HTERT RPE-1 (cell line): ENCODE results near the gene RFK.
"Not testable (repeated sequence)": the region's sequence is repeated elsewhere in the genome, so short reads cannot be mapped to it uniquely, and the experiment has no call there.

Source experiments
- in situ Hi-C: fragments of 300-500 bp; cut with MboI; formaldehyde crosslinking; loops from 4 replicates; pipeline ENCODE4 v1.14.3; 2020; ENCODE audit warnings: low sequenced_read_pairs

Gene RFK

GRCh38 chr9:76372336-76372735 is 21.9 kb downstream of the RFK start:
- in situ Hi-C loops, result no loop called here

- in situ Hi-C loops, result no loop called here
Measured at GRCh38 chr9:76371901-76372300, 22.3 kb downstream of the RFK start.

GRCh38 chr9:76370396-76371023 is 23.7 kb downstream of the RFK start:
- in situ Hi-C loops, result no loop called here

GRCh38 chr9:76369583-76369982 is 24.6 kb downstream of the RFK start:
- in situ Hi-C loops, result no loop called here

DNA sequence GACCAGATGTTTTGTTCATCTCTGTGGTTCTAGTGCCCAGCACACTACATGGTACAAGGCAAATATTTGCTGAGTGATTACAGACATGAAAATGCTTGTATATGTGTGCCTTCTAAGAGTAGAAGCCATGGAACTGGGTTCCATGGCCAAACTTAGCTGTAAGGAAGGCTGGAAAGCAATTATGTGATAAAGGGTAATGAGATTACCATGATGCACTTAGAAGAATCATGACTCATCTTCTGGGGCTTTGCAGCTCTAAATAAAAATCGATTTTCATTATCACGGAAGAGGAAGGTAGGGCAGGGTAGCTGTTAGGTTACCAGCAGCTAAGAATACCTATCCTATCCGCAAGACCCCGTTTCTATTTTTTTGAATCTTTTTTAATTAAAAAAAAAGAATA is 28.0 kb downstream of the RFK start:
- in situ Hi-C loops, result no loop called here

DNA sequence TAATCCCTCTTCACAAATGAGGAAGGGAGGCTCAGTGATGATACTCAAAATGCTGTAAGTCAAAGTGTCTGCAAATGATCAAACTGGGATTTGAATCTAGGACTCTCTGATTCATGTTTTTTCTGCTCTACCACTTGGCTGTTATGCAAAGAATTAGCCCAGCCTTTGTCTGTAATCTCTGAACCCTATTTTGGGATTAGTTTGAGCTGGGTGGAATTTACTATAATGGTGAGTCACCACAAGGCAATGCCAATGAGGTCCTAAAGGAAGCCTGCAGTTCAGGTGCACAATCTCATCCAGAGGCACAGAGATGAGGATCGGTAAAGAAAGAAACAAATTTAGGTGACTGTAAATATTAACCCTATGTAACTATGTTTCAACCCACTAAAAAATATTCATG is 29.2 kb downstream of the RFK start:
- in situ Hi-C loops, result no loop called here

- in situ Hi-C loops, result no loop called here
Measured at GRCh38 chr9:76363032-76363395, 31.2 kb downstream of the RFK start.

DNA sequence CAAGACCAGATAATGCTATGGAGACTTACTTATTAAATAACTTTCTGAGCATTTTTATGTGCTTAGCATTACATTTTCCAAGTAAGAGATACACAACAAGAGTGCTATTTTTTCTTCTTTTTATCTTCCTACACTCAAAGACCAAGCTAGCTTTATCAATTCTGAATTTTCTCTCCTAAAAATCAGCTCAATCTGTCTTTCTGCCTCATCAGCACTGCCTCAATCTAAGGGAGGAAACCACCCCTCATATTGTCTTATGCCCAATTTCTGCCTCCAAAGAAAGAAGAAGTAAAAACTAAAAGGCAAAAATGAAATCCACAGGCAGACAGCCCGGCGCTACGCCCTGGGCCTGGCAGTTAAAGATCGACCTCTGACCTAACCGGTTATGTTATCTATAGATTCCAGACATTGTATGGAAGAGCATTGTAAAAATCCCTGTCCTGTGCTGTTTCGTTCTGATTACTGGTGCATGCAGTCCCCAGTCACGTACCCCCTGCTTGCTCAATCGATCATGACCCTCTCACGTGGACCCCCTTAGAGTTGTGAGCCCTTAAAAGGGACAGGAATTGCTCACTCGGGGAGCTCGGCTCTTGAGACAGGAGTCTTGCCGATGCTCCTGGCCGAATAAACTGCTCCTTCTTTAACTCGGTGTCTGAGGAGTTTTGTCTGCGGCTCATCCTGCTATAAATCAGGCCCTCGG is 31.7 kb downstream of the RFK start:
- in situ Hi-C loops, result not testable (repeated sequence)

DNA sequence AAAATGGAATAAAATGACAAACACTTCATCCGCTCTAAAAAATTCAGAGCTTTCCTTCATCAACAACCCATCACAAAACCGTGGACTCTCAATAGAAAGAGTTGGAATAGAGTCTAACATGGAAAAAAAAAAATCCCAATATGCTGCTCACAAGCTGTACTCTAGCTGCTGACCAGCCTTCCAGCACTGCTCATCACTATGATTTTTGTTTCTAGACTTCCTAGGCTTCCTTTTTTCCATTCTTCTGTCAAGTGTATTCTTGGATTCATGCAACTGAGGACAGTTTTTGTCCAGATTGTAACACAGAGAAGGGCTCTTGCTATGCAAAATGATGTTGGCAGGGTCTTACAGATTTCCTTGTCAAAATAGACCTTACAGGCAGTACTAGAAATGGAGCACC is 34.5 kb downstream of the RFK start:
- in situ Hi-C loops, result no loop called here

- in situ Hi-C loops, result no loop called here
Measured at GRCh38 chr9:76359365-76359764, 34.9 kb downstream of the RFK start.

DNA sequence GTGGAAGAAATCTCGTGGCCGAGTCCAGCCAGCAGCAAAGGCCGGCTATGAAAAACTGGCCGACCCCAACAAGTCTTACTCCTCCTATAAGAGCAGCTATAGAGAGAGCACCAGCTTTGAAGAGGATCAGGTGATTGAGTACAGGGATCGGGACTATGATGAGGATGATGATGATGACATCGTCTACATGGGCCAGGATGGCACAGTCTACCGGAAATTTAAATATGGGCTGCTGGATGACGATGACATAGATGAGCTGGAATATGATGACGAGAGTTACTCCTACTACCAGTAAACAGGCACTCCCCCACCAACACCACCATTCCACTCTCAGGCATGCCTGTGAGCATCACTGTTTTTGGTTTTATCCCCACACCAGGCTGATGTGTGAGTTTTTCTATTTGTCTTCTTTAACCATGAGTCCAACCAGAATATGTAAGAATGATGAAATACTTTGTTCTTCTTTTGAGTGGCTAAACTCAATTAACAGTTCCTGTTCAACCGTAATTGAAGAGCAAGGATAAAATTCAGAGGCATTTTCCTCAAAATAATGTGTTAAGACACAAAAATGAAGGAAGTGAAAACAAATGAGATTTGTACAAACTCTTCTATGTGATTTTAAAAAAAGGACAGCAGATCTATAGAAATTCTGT is 35.5 kb downstream of the RFK start:
- in situ Hi-C loops, result no loop called here

DNA sequence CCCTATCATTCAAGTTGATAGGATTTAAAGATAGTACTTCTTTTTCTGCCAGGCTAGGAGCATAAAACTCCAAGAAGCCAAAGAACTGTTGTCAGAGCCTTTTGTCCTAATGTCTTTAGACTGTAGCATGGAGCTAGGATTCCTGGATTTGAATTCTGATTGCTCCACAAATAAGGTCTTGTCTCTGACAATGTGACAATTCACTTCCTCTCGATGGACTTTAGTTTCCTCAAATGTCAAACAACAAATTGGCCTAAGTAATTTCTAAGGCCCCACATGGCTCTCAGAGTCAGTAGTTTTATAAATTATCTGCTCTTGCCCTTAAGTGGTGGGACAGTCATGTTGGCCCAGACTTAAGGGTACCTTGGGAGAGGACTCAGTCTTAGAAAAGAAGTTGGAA is 36.7 kb downstream of the RFK start:
- in situ Hi-C loops, result no loop called here

DNA sequence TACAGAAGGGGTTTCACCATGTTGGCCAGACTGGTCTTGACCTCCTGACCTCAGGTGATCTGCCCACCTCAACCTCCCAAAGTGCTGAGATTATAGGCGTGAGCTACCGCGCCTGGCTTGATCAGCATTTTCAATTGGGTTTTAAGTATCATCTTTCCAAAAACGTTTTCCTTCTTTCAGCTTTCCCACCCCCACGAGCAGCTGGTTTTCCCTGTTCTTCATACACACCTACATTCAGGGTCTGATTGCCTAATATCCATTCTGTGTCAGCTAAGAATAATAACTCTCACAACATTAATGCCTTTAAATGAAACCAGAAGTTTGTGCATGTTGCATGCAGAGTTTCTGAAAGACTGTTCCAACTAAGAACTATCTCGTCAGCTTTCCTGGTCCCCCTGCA is 38.3 kb downstream of the RFK start:
- in situ Hi-C loops, result no loop called here

DNA sequence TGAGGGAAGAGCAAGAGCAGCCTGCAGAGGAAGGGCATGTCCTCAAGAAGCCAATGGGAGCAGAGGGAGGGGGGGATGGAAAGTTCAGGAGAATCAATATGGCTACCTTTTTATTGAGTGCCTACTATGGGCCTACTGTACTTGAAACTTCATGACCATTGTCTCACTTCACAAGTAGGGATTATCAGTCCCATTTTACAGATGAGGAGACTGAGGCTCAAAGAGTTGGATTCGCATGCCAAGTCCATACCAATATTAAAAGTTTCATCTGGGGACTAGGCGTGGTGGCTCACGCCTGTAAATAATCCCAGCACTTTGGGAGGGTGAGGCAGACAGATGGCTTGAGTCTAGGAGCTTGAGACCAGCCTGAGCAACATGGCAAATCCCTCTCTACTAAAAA is 40.0 kb downstream of the RFK start:
- in situ Hi-C loops, result no loop called here

- in situ Hi-C loops, result no loop called here
Measured at GRCh38 chr9:76353280-76353679, 40.9 kb downstream of the RFK start.

DNA sequence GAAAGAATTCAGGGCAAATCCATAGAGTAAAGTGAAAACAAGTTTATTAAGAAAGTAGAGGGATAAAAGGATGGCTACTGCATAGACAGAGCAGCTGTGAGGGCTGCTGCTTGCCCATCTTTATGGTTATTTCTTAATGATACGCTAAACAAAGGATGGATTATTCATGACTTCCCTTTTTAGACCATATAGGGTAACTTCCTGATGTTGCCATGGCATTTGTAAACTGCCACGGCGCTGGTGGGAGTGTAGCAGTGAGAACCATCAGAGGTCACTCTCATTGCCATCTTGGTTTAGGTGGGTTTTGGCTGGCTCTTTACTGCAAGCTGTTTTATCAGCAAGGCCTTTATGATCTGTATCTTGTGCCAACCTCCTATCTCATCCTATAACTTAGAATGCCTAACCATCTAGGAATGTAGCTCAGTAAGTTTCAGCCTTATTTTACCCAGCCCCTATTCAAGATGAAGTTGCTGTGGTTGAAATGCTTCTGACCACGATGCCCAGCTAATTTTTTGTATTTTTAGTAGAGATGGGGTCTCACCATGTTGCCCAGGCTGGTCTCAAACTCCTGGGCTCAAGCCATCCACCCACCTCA is 42.1 kb downstream of the RFK start:
- in situ Hi-C loops, result no loop called here

GRCh38 chr9:76351006-76351405 is 43.2 kb downstream of the RFK start:
- in situ Hi-C loops, result no loop called here

GRCh38 chr9:76349865-76350264 is 44.4 kb downstream of the RFK start:
- in situ Hi-C loops, result no loop called here

DNA sequence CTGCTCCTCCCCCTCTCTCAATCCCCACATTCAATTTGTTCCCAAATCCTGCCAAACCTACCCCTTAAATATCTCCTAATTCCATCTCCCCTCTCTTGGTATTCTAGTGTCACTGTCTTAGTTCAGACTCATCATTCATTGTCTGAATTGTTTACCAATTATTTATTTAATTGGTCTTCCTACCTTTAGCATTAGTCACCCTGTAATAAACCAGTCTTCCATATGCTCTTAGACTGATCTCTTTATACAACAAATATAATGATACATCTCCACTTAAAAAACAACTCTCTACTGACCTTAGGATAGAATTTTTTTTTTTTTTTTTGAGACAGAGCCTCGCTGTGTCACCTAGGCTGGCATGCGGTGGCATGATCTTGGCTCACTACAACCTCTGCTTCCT is 51.4 kb downstream of the RFK start:
- in situ Hi-C loops, result no loop called here

GRCh38 chr9:76342201-76342600 is 52.0 kb downstream of the RFK start:
- in situ Hi-C loops, result no loop called here

- in situ Hi-C loops, result no loop called here
Measured at GRCh38 chr9:76341616-76342015, 52.6 kb downstream of the RFK start.

DNA sequence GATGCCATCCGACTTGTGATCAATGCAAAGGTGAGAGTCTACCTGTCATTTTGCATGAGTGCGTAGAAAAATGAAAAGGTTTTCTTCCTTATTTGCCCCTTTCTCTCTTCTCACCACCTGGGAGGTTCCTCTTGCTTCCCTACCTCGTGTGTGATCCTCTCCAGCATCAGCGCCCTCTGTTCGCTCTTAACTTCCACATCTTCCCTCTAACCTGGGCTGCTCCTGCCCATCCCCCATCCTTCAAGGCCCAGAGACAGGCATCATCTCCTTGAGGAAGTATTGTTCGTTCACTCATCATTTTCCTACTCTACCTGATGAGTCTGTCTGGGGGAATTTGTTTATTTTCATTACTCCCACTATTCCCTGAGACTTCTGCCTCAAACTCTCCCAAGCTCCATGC is 55.8 kb downstream of the RFK start:
- in situ Hi-C loops, result no loop called here
